Muscle layer of colon (tissue), 2 donors: ENCODE data around the gene NDUFB1.

Source experiments
- H3K27ac ChIP-seq: one replicate; pipeline ENCODE4 v1.7.0; 2013; ENCODE audit warnings: low read depth, mild to moderate bottlenecking, low read length, moderate library complexity
- H3K27me3 ChIP-seq, 2 donors: one replicate each; pipeline ENCODE4 v1.7.0; 2013; ENCODE audit warnings: low read length in 2 of 2, mild to moderate bottlenecking in 2 of 2; ENCODE audit not compliant: insufficient read depth in 2 of 2, control insufficient read depth in 1 of 2
- H3K36me3 ChIP-seq: one replicate; pipeline ENCODE4 v1.7.0; 2013; ENCODE audit warnings: mild to moderate bottlenecking, low read length; ENCODE audit not compliant: insufficient read depth
- H3K4me1 ChIP-seq: one replicate; pipeline ENCODE4 v1.7.0; 2013; ENCODE audit warnings: mild to moderate bottlenecking, low read length; ENCODE audit not compliant: insufficient read depth
- H3K4me3 ChIP-seq, 2 donors: one replicate each; pipeline ENCODE4 v1.7.0; 2013; ENCODE audit warnings: low read length in 2 of 2, low read depth in 1 of 2, mild to moderate bottlenecking in 1 of 2, moderate library complexity in 1 of 2
- H3K9ac ChIP-seq: one replicate; pipeline ENCODE4 v1.7.0; 2013; ENCODE audit warnings: low read length
- H3K9me3 ChIP-seq: one replicate; pipeline ENCODE4 v1.7.0; 2013; ENCODE audit warnings: mild to moderate bottlenecking, low read length
- donor health status: abdominal sarcoma.
- donor health status: Adenocarcinoma of cecum.

NDUFB1 gene

DNA sequence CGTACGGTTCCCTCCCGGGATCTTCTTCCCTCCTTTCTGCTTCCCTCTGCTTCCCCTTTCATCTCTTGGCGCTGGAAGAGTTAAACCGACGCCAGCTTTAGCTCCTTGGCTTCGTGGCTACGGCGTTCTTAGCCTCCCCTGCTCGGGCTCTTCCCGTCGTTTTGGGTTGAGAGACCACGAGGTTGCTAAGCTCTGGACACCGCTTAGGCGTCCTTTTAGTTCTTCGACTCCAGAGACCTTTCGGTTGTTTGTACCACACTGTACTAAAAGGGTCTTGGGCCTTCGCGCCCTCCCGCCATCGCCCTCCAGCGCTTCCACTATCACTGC, 808 bp upstream of the NDUFB1 start:
- Histone ChIP-seq H3K4me1 (peaks cover 34% of the 10 kb centered on the region), H3K4me3 (peak overlapping the region; percentile 90 to 96), H3K27ac (peak overlapping the region; percentile 100), H3K27me3 (no peaks in the 10 kb centered on the region), H3K9me3 (no peaks in the 10 kb centered on the region), H3K9ac (peak overlapping the region; percentile 82), H3K36me3 (peaks cover 14% of the 10 kb centered on the region)

DNA sequence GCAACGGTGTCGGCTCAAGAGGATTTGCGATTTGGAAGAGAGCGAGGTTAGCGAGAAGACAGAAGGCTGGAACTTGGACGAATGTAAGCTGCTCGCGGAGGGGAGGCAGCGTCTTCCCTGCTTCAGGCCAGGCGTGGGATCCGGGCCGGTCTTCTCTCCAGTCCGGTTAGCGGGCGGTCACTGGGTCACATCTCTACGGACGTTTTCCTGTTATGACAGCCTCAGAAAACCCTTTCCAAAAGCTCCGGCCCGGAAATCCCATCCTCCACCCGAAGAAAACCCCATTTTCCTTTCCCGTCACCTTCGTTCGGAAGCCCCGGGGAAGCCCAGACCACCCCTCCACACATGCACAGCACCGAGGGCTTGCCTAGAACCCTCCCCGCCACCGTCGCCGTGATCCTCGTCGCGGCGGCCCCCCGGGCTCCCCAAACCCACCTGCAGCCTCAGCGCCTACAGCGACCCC, 268 bp downstream of the NDUFB1 start:
- H3K4me1 ChIP-seq, result peaks cover 34% of the 10 kb centered on the region
- peaks cover 16% of the 10 kb centered on the region for H3K36me3 ChIP-seq
- no peaks in the 10 kb centered on the region for H3K27me3 ChIP-seq
- H3K27ac ChIP-seq, result peak overlapping the region; percentile 100
- H3K9me3 ChIP-seq, result no peaks in the 10 kb centered on the region
- H3K4me3 ChIP-seq, result peak overlapping the region; percentile 90 to 96
- peak overlapping the region; percentile 82 for H3K9ac ChIP-seq

DNA sequence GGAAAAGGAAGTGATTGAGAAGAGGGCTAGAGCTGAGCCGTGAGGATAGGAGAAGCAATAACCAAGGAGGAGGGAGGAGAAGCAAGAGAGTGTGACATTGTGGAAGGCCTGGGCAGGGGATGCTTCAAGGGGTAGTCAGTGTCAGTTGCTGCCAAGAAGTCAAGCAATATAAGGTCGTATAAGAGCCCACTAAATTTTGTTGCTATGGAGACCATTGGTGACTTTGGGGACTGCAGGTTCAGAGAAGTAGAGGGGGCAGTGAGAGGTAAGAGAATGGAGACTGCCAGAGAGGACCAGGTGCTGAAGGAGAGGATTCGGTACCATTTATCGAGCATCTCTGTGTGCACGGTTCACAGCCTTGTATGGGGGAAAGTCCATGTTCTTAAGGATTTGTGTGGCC, 12.0 kb downstream of the NDUFB1 start:
- Histone ChIP-seq H3K4me1 (peaks cover 14% of the 10 kb centered on the region), H3K9me3 (no peaks in the 10 kb centered on the region), H3K27ac (no peak overlapping the region), H3K9ac (no peak overlapping the region), H3K4me3 (no peak overlapping the region), H3K36me3 (no peaks in the 10 kb centered on the region), H3K27me3 (no peaks in the 10 kb centered on the region)

DNA sequence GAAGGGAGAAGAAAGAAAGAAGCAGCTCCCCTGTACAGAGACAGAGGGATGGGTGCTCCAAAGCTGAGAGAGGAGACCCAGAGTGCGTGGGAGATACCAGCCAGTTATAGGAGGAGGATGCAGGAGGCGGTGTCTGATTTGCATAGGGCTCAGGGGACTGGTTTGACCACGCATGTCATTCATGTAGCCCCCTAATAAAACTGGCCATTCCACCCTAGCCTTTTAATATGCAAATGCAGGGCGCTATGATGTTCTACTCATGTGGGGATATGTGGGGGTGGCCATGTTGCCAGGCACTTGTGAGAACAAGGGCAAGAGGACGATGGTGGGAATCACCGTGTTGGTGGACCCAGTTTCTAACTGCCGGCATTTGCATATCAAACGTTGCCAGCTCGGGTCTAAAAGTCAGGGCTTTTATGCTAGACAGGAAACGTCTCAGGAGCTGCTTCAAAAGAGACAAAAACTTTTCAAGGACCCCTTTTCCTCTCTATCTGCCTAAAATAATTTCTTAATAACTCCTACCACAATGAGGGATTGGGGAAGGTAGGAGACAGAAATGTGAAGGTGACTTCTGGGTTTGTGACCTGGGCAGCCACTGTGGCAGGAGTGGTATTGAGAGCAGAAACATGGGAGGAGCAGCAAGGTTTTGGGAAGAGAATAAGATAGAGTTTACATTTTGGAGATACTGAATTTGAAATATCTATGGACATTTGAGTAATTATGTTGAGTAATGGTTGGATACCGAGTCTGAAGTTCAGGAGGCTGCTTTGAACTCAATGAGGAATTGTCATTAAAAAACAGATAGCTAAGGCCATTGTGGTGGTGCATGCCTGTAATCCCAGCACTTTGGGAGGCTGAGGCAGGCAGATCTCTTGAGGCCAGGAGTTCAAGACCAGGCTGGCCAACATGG, 12.9 kb downstream of the NDUFB1 start:
- no peaks in the 10 kb centered on the region for H3K27me3 ChIP-seq
- H3K27ac ChIP-seq, result no peak overlapping the region
- H3K4me1 ChIP-seq, result peaks cover 21% of the 10 kb centered on the region
- H3K36me3 ChIP-seq, result no peaks in the 10 kb centered on the region
- no peak overlapping the region for H3K9ac ChIP-seq
- H3K4me3 ChIP-seq, result no peak overlapping the region
- no peaks in the 10 kb centered on the region for H3K9me3 ChIP-seq

DNA sequence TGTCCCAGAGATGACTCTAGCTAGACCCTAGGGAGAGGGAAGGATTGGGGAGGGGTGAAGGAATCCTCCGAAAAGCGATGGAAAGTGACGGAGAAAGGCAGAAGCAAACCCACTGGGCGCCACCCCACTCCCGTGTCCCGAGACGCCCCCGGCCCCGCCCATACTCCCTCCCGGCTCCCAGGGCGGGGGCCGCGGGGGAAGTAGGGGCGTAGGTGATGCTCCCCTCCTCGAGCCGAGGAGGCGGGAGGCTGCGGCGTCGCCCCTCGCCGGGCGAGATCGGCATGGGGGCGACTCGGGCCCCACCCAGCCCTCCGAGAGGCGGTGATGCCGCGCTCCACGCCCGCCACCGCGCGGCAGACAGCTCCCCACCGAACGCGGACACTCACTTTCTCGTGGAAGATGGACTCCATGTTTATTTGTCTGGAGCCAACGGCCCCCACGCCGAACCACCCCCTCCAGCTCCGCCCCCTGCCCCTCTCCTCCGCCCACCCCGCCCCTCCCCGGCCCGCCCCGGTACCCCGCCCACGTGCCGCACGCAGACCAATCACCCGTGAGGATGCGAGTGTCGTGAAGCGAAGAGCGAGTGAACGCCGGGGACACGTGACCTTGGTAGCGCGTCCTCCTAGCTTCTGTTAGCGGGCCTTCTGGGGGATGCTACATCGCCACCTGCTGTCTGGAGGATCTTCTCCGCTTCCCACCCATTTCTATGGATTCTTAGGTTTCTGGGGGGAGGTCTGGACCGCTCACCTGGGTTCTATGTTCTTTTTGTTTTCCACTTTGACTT, 15.2 kb downstream of the NDUFB1 start, which contains the start of gene ATXN3:
ATXN3 (minus strand) TSS at position 440 of the 784 bp plus-strand sequence; CDS start at position 410, 30 bp downstream.
- Histone ChIP-seq H3K27me3 (no peaks in the 10 kb centered on the region), H3K4me1 (peaks cover 34% of the 10 kb centered on the region), H3K4me3 (peak within 1 kb of the TSS; percentile 87 to 97), H3K9me3 (no peaks in the 10 kb centered on the region), H3K27ac (peak within 1 kb of the TSS; percentile 96), H3K36me3 (no peaks in the 10 kb centered on the region), H3K9ac (peak within 1 kb of the TSS; percentile 97)

DNA sequence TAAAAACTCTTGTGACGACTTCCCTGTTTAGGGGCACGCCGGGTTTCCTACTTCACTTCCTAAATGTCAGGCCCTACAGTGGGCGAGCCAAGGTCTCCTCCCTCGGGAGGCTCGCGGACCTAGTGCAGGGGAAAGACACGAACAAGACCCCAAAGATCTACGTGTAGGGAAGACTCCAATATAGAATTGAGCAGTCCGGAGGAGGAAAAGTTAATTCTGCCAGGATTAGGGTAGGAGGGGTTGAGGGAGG, 15.7 kb downstream of the NDUFB1 start:
- Histone ChIP-seq H3K4me1 (peaks cover 34% of the 10 kb centered on the region), H3K9me3 (no peaks in the 10 kb centered on the region), H3K36me3 (no peaks in the 10 kb centered on the region), H3K27me3 (no peaks in the 10 kb centered on the region), H3K27ac (peak overlapping the region; percentile 96), H3K9ac (peak overlapping the region; percentile 97), H3K4me3 (peak overlapping the region; percentile 87 to 97)

DNA sequence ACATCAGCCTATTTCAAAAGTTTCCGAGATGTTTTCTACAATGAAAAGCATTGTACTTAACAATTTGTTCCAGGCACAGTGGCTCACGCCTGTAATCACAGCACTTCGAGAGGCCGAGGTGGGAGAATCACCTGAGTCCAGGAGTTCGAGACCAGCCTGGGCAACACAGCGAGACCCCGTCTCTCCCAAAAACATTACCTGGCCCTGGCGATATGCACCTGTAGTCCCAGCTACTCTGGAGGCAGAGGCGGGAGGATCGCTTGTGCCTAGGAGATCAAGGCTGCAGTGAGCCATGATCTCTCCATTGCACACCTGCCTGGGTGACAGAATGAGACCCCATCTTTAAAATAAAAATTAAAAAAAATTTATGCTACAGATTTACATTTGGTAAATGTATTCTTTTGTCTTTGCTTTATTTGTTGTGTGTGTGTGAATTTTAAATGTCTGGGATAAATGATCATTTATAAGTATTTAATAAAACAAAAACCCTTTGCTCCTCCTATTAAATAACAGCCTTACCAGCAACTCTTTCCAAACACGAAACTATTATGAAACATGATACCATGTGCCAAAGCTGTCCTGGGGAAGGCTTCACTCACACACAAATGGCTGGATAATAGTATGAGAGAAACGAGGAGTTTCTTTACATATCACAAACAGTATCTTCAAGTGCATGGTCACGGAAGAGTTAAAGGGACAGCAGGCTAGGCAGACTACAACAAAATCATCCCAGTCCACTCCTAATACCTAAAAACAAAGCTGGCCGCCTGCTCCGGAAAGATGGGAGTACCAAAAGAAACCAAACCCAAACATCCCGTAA, 16.2 kb downstream of the NDUFB1 start:
- H3K9ac ChIP-seq, result peak overlapping the region; percentile 97
- peaks cover 34% of the 10 kb centered on the region for H3K4me1 ChIP-seq
- peak overlapping the region; percentile 87 to 97 for H3K4me3 ChIP-seq
- no peaks in the 10 kb centered on the region for H3K9me3 ChIP-seq
- no peaks in the 10 kb centered on the region for H3K36me3 ChIP-seq
- no peaks in the 10 kb centered on the region for H3K27me3 ChIP-seq
- peak overlapping the region; percentile 96 for H3K27ac ChIP-seq

DNA sequence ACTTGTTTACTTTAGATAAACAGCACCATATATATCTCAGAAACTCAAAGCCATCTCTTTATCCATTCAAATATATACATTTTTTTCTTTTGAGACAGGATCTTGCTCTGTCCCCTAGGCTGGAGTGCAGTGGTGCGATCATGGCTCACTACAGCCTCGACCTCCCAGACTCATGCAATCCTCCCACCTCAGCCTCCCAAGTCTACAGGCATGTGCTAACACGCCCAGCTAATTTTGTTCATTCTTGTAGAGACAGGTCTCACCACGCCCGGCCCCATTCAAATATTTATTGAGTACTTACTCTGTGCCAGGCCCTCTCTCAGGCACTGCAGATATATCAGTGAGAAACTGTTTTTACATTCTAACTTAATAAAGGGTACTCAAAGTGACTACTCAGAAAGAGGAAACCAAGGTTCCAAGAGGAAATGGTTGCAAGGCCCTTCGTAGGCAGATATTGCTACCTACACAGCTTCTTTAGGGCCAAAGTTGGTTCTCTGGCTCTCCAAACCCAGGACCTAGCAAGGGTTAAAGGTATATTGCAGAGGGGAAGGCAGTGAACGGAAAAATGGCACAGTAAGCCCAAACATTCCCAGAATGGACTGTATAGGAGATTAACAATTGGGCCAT, 18.0 kb downstream of the NDUFB1 start:
- H3K27ac ChIP-seq, result no peak overlapping the region
- H3K27me3 ChIP-seq, result no peaks in the 10 kb centered on the region
- H3K4me1 ChIP-seq, result peaks cover 34% of the 10 kb centered on the region
- no peaks in the 10 kb centered on the region for H3K36me3 ChIP-seq
- H3K9me3 ChIP-seq, result no peaks in the 10 kb centered on the region
- H3K4me3 ChIP-seq, result no peak overlapping the region
- H3K9ac ChIP-seq, result no peak overlapping the region

DNA sequence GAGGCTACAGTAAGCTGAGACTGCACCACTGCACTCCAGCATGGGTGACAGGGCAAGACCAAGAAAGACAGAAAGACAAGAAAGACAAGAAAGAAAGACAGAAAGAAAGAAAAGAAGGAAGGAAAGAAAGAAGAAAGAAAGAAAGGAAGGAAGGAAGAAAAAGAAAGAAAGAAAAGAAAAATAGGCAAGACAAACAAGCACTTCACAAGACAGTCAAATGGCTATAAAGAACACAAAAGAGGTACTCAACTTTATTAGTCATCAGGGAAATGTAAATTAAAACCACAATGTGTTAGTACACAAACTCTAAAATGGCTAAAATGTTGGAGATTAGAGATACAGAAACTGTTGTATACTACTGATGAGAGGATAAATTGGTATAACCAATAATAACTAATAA, 21.7 kb downstream of the NDUFB1 start:
- H3K27me3 ChIP-seq, result no peaks in the 10 kb centered on the region
- H3K4me3 ChIP-seq, result no peak overlapping the region
- peaks cover 17% of the 10 kb centered on the region for H3K36me3 ChIP-seq
- no peaks in the 10 kb centered on the region for H3K9me3 ChIP-seq
- H3K4me1 ChIP-seq, result peaks cover 23% of the 10 kb centered on the region
- H3K27ac ChIP-seq, result no peak overlapping the region
- H3K9ac ChIP-seq, result no peak overlapping the region

DNA sequence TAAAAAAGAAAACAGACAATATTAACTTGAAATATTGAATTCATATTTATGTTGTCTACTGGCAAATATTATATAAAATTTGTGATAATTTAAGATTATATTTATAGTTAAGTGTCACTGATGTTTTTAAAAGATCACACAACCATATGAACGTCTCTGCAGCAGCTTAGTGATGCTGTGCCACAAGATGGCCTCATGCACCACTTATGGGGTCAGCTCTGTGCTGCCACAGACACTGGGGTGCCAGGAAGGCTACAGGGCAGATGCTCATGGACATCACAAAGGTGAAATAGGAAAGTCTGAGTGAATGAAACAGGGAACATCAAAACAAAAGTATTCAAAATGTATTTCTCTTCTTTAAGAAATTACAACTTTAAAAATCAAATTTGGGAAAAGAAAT, 28.2 kb downstream of the NDUFB1 start:
- H3K27me3 ChIP-seq, result no peaks in the 10 kb centered on the region
- H3K36me3 ChIP-seq, result peaks cover 34% of the 10 kb centered on the region
- no peaks in the 10 kb centered on the region for H3K9me3 ChIP-seq
- H3K9ac ChIP-seq, result no peak overlapping the region
- no peak overlapping the region for H3K4me3 ChIP-seq
- no peak overlapping the region for H3K27ac ChIP-seq
- no peaks in the 10 kb centered on the region for H3K4me1 ChIP-seq

DNA sequence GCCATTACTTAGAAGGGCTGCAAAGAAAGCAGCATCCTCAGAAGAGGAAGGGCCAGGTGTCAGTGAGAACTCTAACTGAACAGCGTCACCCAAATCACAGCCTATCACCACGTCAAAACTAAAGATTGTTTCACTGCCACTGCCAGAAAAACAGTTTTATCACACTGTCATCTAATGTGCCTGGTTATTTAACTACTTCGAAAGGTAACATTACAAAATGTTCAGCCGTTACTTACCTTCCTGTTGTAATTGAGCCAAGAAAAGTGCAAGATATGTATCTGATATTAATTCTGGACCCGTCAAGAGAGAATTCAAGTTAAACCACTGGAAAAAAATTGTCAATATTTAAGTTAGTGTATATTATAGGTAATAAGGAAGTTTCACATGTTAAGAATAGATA, 33.0 kb downstream of the NDUFB1 start:
- no peak overlapping the region for H3K4me3 ChIP-seq
- H3K27ac ChIP-seq, result no peak overlapping the region
- no peaks in the 10 kb centered on the region for H3K27me3 ChIP-seq
- no peaks in the 10 kb centered on the region for H3K4me1 ChIP-seq
- peaks cover 39% of the 10 kb centered on the region for H3K36me3 ChIP-seq
- no peak overlapping the region for H3K9ac ChIP-seq
- no peaks in the 10 kb centered on the region for H3K9me3 ChIP-seq
